Fibroblast of skin of left quadriceps (primary cell): ENCODE measurements around the gene MTUS2.

Source experiments
- DNase-seq, 2 experiments: peaks; one replicate each; pipeline ENCODE4 v3.0.0-alpha.2; 2013; ENCODE audit warnings: low read depth in 2 of 2

Gene MTUS2

GRCh38 chr13:29524641-29525040 is 704.5 kb downstream of the MTUS2 start:
- no peak for DNase-seq

DNA sequence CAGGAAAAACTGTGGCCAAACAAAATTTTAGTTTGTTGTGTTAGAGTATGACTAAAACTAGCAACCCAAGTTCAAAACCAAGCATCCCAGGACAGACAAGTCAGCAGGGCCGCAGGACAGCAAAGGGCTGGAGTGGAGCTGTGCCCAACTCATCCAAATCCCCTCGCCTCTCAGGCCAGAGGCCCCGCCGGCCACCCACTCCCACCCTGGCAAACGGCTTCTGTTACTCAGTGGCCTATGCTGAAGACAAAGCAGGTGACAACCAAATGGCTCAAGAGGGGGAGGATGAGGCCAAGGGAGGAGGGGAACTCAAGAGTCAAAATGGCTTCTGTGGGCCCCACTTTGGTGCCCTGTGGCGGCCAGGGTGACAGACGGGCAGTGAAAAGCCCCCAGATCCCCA is 705.6 kb downstream of the MTUS2 start:
- DNase-seq = no peak

GRCh38 chr13:29526741-29527140 is 706.6 kb downstream of the MTUS2 start:
- DNase-seq = no peak

DNA sequence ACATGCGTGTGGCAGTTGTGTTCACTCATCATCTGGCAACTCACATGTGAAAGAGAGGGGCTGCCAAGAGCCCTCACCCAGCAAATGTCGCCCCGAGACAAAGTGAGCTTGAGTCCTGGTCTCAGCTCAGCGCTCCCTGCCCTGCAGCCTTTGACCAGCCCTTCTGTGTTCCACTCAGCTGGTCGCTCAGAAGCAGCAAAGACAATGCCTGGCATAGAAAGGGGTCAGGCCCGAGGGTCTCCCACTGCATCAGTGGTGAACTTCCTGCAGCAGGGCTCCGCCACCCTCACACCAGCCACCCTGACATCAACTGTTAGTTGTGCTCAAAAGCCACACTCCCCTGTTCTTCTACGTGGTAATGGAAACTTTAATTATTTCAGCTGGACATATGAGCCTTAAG is 707.4 kb downstream of the MTUS2 start:
- no peak for DNase-seq

DNA sequence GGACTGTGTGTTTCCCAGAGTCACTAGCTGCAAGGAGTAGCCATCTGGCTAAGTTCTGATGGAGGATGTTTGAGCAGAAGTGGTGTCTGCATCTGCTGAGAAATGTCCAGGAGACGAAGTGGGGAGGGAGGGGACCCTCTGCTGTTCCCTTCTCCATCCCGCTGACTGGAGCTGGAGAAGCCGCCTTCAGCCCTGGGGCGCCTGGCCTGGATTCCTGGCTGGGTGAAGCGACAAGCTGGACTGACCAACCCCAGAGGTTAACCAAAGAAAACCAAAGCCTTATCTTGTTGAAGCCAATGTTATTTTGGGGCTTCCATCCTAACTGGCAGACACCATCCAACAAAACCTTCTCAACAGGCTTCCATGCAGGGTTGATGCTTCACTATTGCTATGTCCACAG is 707.8 kb downstream of the MTUS2 start:
- DNase-seq = no peak

DNA sequence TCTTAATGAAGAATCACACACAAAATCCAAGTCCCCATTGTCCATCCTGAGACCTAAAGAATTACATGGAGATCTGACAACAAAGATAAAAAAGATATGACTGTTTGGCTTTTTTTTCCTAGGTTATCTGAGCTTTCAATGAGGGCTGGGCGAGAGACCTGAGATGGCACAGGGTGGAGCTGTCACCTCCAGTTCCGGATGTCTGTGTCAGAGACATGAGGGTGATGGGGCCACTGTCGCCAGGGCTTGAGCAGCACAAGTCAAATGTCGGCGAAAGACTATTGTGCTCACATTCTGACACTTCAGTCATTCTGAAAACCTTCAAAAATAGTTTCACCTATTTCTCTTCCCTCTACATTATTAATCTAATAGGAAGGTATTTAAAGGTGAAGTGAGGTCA is 709.6 kb downstream of the MTUS2 start:
- no peak for DNase-seq

DNA sequence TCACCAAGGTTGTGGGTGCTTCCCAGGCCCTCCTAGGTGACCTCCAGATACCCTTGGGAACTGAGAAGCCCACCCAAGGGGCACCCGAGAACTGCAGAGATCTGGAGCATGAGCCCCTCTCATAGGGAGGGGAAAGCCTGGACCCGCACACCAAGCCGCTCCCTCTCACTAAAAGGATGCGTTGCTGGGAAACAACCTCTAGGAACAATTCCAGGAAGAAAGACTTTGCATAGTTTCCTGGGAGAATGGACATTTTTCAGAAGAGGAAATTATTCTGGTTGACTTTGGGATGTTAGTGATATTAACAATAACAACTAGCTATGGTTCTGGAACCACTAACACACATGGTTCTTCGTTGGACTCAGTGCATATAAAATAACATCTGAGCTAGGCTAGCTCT is 710.8 kb downstream of the MTUS2 start:
- no peak for DNase-seq

DNA sequence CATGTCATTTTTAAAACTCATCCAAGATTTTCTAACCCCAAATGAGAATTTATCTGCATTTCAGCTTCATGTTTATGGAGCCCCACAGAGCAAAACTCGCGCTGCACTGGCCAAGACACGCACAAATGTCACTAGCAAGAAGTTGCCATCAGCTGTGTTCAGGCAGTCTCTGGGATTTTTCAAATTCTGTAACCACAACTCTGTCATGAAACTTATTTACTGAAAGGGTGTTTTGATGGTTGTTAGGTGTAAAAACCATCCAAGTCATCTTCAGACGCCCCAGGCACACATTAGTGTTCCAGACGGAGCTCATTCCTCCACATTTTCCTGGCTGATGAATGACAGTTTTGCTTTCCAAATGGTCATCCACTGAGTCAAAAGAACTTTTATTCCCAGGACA is 712.0 kb downstream of the MTUS2 start:
- DNase-seq = peak; percentile 8 to 19

DNA sequence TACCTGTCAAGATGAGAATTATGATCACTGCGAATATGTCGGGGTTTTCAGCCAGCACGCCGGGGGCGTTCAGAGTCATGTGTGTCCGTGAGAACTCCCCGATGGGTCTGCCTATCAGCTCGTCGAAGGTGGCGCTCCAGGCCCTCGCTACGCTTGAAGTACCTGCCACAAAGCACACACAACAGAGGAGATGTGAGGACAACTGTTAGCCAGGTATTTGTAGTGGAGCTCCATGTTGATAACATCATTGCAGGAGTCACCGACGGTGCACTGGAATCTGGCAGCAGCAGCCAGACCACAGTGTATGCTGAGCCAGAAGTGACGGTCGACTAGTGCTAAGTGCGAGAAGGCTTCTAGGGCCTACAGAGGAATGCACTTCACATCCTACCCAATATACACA is 712.7 kb downstream of the MTUS2 start:
- DNase-seq = no peak

DNA sequence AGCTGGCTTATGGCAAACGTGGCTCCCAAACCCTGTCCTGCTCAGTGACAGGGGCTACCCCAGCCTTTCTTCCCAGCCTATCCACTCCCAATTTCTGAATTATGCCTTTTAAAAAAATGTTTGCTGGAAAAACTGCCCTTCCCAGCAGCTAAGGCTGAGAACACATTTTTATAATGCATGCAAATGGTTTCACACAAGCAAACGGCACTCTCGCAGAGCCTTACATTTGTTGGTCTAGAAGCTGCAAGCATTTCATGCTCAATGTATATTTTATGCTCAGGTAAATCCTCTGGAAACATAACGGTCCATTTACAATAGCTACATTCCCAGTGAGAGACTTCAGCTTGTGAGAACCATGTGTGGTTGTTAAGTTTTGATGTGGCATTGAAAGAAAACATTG is 713.9 kb downstream of the MTUS2 start:
- DNase-seq = no peak

DNA sequence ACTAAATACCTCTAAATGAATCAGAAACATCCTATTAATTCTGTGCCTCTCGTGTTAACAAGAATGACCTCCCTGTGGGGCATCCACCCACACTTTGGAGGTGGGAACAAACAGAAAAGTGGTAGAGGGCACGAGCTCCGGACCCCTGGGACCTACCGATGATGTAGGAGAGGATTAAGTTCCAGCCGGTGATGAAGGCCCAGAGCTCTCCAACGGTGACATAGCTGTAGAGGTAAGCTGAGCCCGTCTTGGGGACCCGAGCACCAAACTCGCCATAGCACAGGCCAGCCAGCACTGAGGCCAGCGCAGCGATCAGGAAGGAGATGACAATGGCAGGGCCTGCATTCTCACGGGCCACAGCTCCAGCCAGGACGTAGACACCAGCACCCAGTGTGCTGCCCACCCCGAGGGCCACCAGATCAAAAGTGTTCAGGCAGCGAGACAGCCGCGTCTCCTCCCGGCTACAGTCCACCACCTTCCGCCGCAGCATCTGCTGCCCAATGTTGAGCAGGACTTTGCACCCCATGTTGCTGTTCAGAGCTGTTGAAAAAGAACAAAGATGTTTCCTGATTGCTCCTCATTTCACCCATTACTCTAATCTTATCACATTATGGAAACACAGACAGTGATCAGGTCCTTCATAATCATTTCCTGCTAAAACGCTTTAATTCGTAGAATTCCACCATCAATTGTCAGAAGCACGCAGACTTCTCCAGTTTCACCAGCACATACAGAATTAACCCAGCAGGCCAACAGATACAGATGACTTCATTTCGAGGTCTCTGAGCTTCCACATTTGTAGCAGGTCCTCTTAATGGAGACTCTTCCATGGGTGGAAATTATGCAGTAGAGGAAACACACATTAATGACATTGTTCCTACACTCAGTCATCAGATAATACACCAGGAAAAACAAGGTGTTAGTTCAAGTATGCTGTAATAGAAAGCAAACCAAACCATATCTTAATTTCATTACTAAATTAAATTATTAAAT is 715.8 kb downstream of the MTUS2 start:
- DNase-seq = no peak

GRCh38 chr13:29536853-29537252 is 716.7 kb downstream of the MTUS2 start:
- no peak for DNase-seq

GRCh38 chr13:29537736-29538651 is 717.9 kb downstream of the MTUS2 start:
- DNase-seq = no peak

DNA sequence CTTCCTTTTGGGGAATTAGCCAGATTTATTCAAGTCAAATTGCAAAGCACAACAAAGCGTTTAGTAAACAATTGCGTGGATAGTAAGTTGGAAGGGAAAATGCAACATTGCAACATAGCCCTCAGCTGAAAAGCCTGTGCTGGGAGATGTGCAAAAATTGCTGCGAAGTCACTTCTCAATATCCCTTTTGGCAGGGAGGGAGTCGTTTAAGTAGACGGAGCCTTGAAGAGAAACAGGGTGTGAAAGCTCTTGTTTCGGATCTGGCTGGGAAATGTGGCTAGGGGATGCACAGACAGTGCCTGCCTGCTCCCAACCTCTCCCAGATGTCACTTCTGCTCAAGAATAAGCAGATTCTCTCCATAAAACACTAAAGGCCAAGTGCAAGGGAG is 718.5 kb downstream of the MTUS2 start:
- DNase-seq = no peak

DNA sequence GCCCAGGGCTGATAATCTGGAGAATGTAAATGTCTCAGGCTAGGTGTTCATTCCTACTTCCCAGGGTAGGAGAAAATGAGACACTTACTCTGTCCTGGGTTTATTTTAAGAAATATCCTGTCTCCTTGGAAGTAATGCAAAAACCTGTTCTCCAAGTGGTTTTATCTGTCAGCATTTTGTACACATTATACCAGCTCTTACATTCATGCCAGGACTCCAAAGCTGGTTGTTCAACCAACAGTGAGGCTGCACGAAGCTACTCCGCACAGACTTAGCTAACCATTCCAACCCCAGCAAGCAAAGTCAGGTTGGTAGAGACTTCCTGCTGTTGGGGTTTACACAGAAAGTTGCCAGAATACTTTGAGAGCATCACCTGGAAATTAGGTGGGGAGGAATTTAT is 719.7 kb downstream of the MTUS2 start:
- DNase-seq = no peak

- DNase-seq = no peak
Observed at GRCh38 chr13:29540334-29540733, 720.2 kb downstream of the MTUS2 start.

DNA sequence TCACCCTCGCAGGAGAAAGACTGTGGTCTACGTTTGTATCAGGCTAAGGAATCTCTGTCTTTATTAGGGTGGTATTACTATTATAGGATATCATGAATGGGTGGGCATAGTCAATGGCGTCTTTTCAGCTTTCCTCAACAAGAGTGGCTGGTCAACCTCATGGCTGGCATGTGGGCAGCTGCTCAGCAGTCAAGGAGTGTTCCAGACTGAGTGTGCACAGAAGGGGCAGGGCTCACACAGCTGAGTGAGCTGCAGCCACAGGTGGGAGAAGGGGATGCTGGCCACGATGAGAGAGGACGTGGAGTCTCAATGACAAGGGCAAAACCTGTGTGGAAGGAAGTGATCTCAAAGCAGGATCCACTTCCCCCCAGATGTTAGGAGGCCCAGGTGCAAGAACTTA is 720.7 kb downstream of the MTUS2 start:
- no peak for DNase-seq

GRCh38 chr13:29541400-29541799 is 721.3 kb downstream of the MTUS2 start:
- no peak for DNase-seq

DNA sequence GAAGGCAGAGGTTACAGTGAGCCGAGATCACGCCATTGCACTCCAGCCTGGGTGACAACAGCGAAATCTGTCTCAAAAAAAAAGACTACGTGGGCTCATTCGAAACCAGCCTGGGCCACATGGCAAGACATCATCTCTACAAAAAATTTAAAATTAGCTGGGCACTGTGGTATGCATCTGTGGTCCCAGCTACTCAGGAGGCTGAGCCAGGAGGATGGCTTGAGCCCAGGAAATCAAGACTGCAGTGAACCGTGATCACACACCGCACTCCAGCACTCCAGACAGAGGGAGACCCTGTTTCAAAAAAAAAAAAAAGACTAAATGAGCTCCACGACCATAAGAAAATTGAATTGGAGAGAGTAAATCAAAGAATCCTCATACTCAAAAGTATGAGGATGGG is 722.2 kb downstream of the MTUS2 start:
- no peak for DNase-seq

GRCh38 chr13:29543230-29544215 is 723.4 kb downstream of the MTUS2 start:
- DNase-seq = no peak

DNA sequence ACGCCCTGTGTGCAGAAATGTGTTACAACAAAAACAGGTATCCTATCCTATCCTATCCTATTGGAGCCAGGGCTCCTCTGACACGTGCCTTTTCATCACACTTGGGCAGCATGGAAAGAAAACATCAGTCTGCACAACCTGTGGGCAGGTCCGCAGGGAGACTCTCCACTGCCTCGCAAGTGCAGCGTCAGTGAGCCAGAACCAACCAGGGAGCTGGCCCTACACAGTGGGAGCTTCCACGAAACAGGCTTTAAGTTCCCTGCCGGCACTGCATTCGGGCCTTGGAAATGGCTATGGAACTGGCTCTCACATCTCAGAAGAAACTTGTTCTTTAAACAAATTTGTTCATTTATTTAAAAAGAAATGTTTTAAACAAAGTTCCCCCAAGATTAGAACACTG is 725.8 kb downstream of the MTUS2 start:
- DNase-seq = no peak
